ENCODE results near the gene SAP30L.

Gene SAP30L

GRCh38 chr5:154506716-154507080, 60.9 kb downstream of the SAP30L start:
- no peak for DNase-seq (ENCODE audit: low read depth in 2 of 2)

GRCh38 chr5:154508114-154508513, 62.3 kb downstream of the SAP30L start:
- no peak for DNase-seq (ENCODE audit: low read depth in 2 of 2)

- no peak for DNase-seq (ENCODE audit: low read depth in 2 of 2)
Observed at GRCh38 chr5:154509784-154510555, 64.2 kb downstream of the SAP30L start.
